ENCODE measurements around the gene ABO.
"Not testable (repeated sequence)": the region's sequence is repeated elsewhere in the genome, so short reads cannot be mapped to it uniquely, and the experiment has no call there.

Gene ABO

GRCh38 chr9:133242241-133242640 is 32.8 kb downstream of the ABO start:
- Histone ChIP-seq H3K4me1 (ENCODE audit: control insufficient read depth, insufficient read depth, low read length) (no peaks in the 10 kb centered on the region), H3K27me3 (ENCODE audit: control insufficient read depth, insufficient read depth, low read length) (no peaks in the 10 kb centered on the region; the same call in 1 of the 2 replicates)
- WGBS (ENCODE audit: insufficient coverage, insufficient read length): 100% methylated on average over 1 of the region's 14 CpGs

GRCh38 chr9:133239533-133240090 is 35.4 kb downstream of the ABO start:
- Histone ChIP-seq H3K4me3 (ENCODE audit: low read length) (no peak overlapping the region), H3K9me3 (ENCODE audit: control insufficient read depth, insufficient read depth, low read length) (no peaks in the 10 kb centered on the region), H3K4me1 (ENCODE audit: control insufficient read depth, insufficient read depth, low read length) (no peaks in the 10 kb centered on the region), H3K27me3 (ENCODE audit: control insufficient read depth, insufficient read depth, low read length) (no peaks in the 10 kb centered on the region; the same call in 1 of the 2 replicates), H3K27ac (ENCODE audit: low read length) (no peak overlapping the region), H3K36me3 (ENCODE audit: control insufficient read depth, insufficient read depth, low read length) (no peaks in the 10 kb centered on the region)
- WGBS (ENCODE audit: insufficient coverage, insufficient read length): no CpG with 5 or more reads among the region's 18 CpGs
- no peak for DNase-seq (ENCODE audit: low read depth, low spot score)

More at GRCh38 chr9:133242241-133242640, 32.8 kb downstream of the ABO start:
- H3K27ac ChIP-seq (ENCODE audit: low read length): no peak overlapping the region
- no peaks in the 10 kb centered on the region for H3K36me3 ChIP-seq (ENCODE audit: control insufficient read depth, insufficient read depth, low read length)
- H3K9me3 ChIP-seq (ENCODE audit: control insufficient read depth, insufficient read depth, low read length): no peaks in the 10 kb centered on the region
- H3K4me3 ChIP-seq (ENCODE audit: low read length): no peak overlapping the region
- no peak for DNase-seq (ENCODE audit: low read depth, low spot score)

GRCh38 chr9:133238851-133239532 is 36.0 kb downstream of the ABO start:
- Histone ChIP-seq H3K4me3 (ENCODE audit: low read length) (peak overlapping the region; percentile 27; the same call in 1 of the 2 replicates), H3K36me3 (ENCODE audit: control insufficient read depth, insufficient read depth, low read length) (no peaks in the 10 kb centered on the region), H3K4me1 (ENCODE audit: control insufficient read depth, insufficient read depth, low read length) (no peaks in the 10 kb centered on the region), H3K27me3 (ENCODE audit: control insufficient read depth, insufficient read depth, low read length) (no peaks in the 10 kb centered on the region; the same call in 1 of the 2 replicates), H3K27ac (ENCODE audit: low read length) (no peak overlapping the region), H3K9me3 (ENCODE audit: control insufficient read depth, insufficient read depth, low read length) (no peaks in the 10 kb centered on the region)
- WGBS (ENCODE audit: insufficient coverage, insufficient read length): no CpG with 5 or more reads among the region's 26 CpGs
- peak; percentile 72 for DNase-seq (ENCODE audit: low read depth, low spot score)

GRCh38 chr9:133238272-133238850 is 36.6 kb downstream of the ABO start:
- Histone ChIP-seq H3K27me3 (ENCODE audit: control insufficient read depth, insufficient read depth, low read length) (no peaks in the 10 kb centered on the region; the same call in 1 of the 2 replicates), H3K4me3 (ENCODE audit: low read length) (peak overlapping the region; percentile 27; the same call in 1 of the 2 replicates), H3K9me3 (ENCODE audit: control insufficient read depth, insufficient read depth, low read length) (no peaks in the 10 kb centered on the region), H3K36me3 (ENCODE audit: control insufficient read depth, insufficient read depth, low read length) (no peaks in the 10 kb centered on the region), H3K4me1 (ENCODE audit: control insufficient read depth, insufficient read depth, low read length) (no peaks in the 10 kb centered on the region), H3K27ac (ENCODE audit: low read length) (no peak overlapping the region)
- DNase-seq (ENCODE audit: low read depth, low spot score): peak; percentile 89
- no CpG with 5 or more reads among the region's 25 CpGs for WGBS (ENCODE audit: insufficient coverage, insufficient read length)

- Histone ChIP-seq H3K27me3 (ENCODE audit: control insufficient read depth, insufficient read depth, low read length) (no peaks in the 10 kb centered on the region; the same call in 1 of the 2 replicates), H3K27ac (ENCODE audit: low read length) (no peak overlapping the region), H3K4me1 (ENCODE audit: control insufficient read depth, insufficient read depth, low read length) (no peaks in the 10 kb centered on the region), H3K36me3 (ENCODE audit: control insufficient read depth, insufficient read depth, low read length) (no peaks in the 10 kb centered on the region), H3K9me3 (ENCODE audit: control insufficient read depth, insufficient read depth, low read length) (no peaks in the 10 kb centered on the region), H3K4me3 (ENCODE audit: low read length) (no peak overlapping the region)
- WGBS (ENCODE audit: insufficient coverage, insufficient read length): no CpG with 5 or more reads among the region's 17 CpGs
- DNase-seq (ENCODE audit: low read depth, low spot score): no peak
Observed at GRCh38 chr9:133237035-133237731, 37.8 kb downstream of the ABO start.

- not testable (repeated sequence) for H3K27me3 ChIP-seq (ENCODE audit: control insufficient read depth, insufficient read depth, low read length); H3K9me3 ChIP-seq (ENCODE audit: control insufficient read depth, insufficient read depth, low read length); H3K36me3 ChIP-seq (ENCODE audit: control insufficient read depth, insufficient read depth, low read length); H3K4me1 ChIP-seq (ENCODE audit: control insufficient read depth, insufficient read depth, low read length); DNase-seq (ENCODE audit: low read depth, low spot score); H3K4me3 ChIP-seq (ENCODE audit: low read length); H3K27ac ChIP-seq (ENCODE audit: low read length)
- no CpG with 5 or more reads among the region's 19 CpGs for WGBS (ENCODE audit: insufficient coverage, insufficient read length)
Observed at GRCh38 chr9:133236291-133237034, 38.5 kb downstream of the ABO start.

GRCh38 chr9:133235549-133236222 is 39.3 kb downstream of the ABO start:
- Histone ChIP-seq H3K36me3 (ENCODE audit: control insufficient read depth, insufficient read depth, low read length) (no peaks in the 10 kb centered on the region), H3K9me3 (ENCODE audit: control insufficient read depth, insufficient read depth, low read length) (no peaks in the 10 kb centered on the region), H3K27ac (ENCODE audit: low read length) (no peak overlapping the region), H3K4me3 (ENCODE audit: low read length) (no peak overlapping the region), H3K4me1 (ENCODE audit: control insufficient read depth, insufficient read depth, low read length) (no peaks in the 10 kb centered on the region), H3K27me3 (ENCODE audit: control insufficient read depth, insufficient read depth, low read length) (no peaks in the 10 kb centered on the region; the same call in 1 of the 2 replicates)
- no CpG with 5 or more reads among the region's 11 CpGs for WGBS (ENCODE audit: insufficient coverage, insufficient read length)
- no peak for DNase-seq (ENCODE audit: low read depth, low spot score)

GRCh38 chr9:133234577-133235322 is 40.3 kb downstream of the ABO start:
- H3K9me3 ChIP-seq (ENCODE audit: control insufficient read depth, insufficient read depth, low read length): no peaks in the 10 kb centered on the region
- H3K4me3 ChIP-seq (ENCODE audit: low read length): no peak overlapping the region
- WGBS (ENCODE audit: insufficient coverage, insufficient read length): no CpG with 5 or more reads among the region's 31 CpGs

GRCh38 chr9:133233681-133234432 is 41.1 kb downstream of the ABO start:
- H3K9me3 ChIP-seq (ENCODE audit: control insufficient read depth, insufficient read depth, low read length): no peaks in the 10 kb centered on the region
- WGBS (ENCODE audit: insufficient coverage, insufficient read length): no CpG with 5 or more reads among the region's 32 CpGs

More at GRCh38 chr9:133234577-133235322, 40.3 kb downstream of the ABO start:
- Histone ChIP-seq H3K27me3 (ENCODE audit: control insufficient read depth, insufficient read depth, low read length) (no peaks in the 10 kb centered on the region; the same call in 1 of the 2 replicates), H3K4me1 (ENCODE audit: control insufficient read depth, insufficient read depth, low read length) (no peaks in the 10 kb centered on the region), H3K36me3 (ENCODE audit: control insufficient read depth, insufficient read depth, low read length) (no peaks in the 10 kb centered on the region), H3K27ac (ENCODE audit: low read length) (no peak overlapping the region)
- DNase-seq (ENCODE audit: low read depth, low spot score): no peak

More at GRCh38 chr9:133233681-133234432, 41.1 kb downstream of the ABO start:
- Histone ChIP-seq H3K4me1 (ENCODE audit: control insufficient read depth, insufficient read depth, low read length) (no peaks in the 10 kb centered on the region), H3K4me3 (ENCODE audit: low read length) (no peak overlapping the region), H3K27ac (ENCODE audit: low read length) (no peak overlapping the region), H3K27me3 (ENCODE audit: control insufficient read depth, insufficient read depth, low read length) (no peaks in the 10 kb centered on the region; the same call in 1 of the 2 replicates), H3K36me3 (ENCODE audit: control insufficient read depth, insufficient read depth, low read length) (no peaks in the 10 kb centered on the region)
- DNase-seq (ENCODE audit: low read depth, low spot score): no peak

Data from iPS DF 6.9 (cell line).